ENCODE measurements around the gene CRK.
A peak's percentile ranks its signal among the peaks of the same experiment; 100 is the strongest.

The CRK gene

GRCh38 chr17:1490643-1491442 lies 34.8 kb upstream of the CRK start:
- peak overlapping the region; percentile 94 to 99 (median 99) for H3K4me2 ChIP-seq
- peak overlapping the region; percentile 50 to 81 (median 70); a peak in 21 of 22 replicates for H3K27ac ChIP-seq
- peak overlapping the region; percentile 73 to 83 (median 80) for H3K9ac ChIP-seq
- H3K36me3 ChIP-seq, result peaks cover 0 to 13% (median 5%) of the 10 kb centered on the region in 11 experiments; a peak in 10 of 22 replicates
- H3K4me3 ChIP-seq, result peak overlapping the region; percentile 68 to 85 (median 74)
- peaks cover 0 to 26% (median 11%) of the 10 kb centered on the region in 11 experiments; a peak in 13 of 22 replicates for H3K27me3 ChIP-seq
- peaks cover 0 to 56% (median 33%) of the 10 kb centered on the region in 11 experiments; a peak in 17 of 22 replicates for H4K20me1 ChIP-seq
- peaks cover 65 to 77% (median 75%) of the 10 kb centered on the region in 10 experiments for H3K4me1 ChIP-seq
- no peaks in the 10 kb centered on the region for H3K9me3 ChIP-seq (replicated peaks in 1 of 11)
- TF ChIP-seq Cebpa-rat (IDR thresholded peaks at IDR 0.05), result no peak

- peaks cover 0 to 56% (median 31%) of the 10 kb centered on the region in 11 experiments; a peak in 18 of 22 replicates for H4K20me1 ChIP-seq
- TF ChIP-seq Cebpa-rat (IDR thresholded peaks at IDR 0.05), result no peak
- H3K27ac ChIP-seq, result peak overlapping the region in 1 of 11 experiments; percentile 83; a peak in 2 of 22 replicates
- H3K27me3 ChIP-seq, result peaks cover 0 to 26% (median 11%) of the 10 kb centered on the region in 11 experiments; a peak in 13 of 22 replicates
- H3K9me3 ChIP-seq (replicated peaks in 1 of 11), result no peaks in the 10 kb centered on the region
- peak overlapping the region; percentile 90 to 99 (median 98) for H3K4me2 ChIP-seq
- peaks cover 59 to 91% (median 86%) of the 10 kb centered on the region in 10 experiments for H3K4me1 ChIP-seq
- peak overlapping the region in 6 of 10 experiments; percentile 62 to 80 (median 68); a peak in 10 of 20 replicates for H3K4me3 ChIP-seq
- H3K9ac ChIP-seq, result peak overlapping the region in 7 of 11 experiments; percentile 83 to 91 (median 83); a peak in 7 of 22 replicates
- peaks cover 0 to 5% (median 0%) of the 10 kb centered on the region in 11 experiments; a peak in 1 of 22 replicates for H3K36me3 ChIP-seq
These were observed 32.8 kb upstream of the CRK start for GRCh38 chr17:1488826-1489270.

- H3K9ac ChIP-seq, result peak overlapping the region; percentile 68 to 91 (median 83); a peak in 21 of 22 replicates
- peak overlapping the region; percentile 43 to 91 (median 82); a peak in 21 of 22 replicates for H3K27ac ChIP-seq
- peaks cover 0 to 52% (median 32%) of the 10 kb centered on the region in 11 experiments; a peak in 18 of 22 replicates for H4K20me1 ChIP-seq
- peak overlapping the region; percentile 60 to 80 (median 68) for H3K4me3 ChIP-seq
- peaks cover 0 to 26% (median 11%) of the 10 kb centered on the region in 11 experiments; a peak in 13 of 22 replicates for H3K27me3 ChIP-seq
- TF ChIP-seq Cebpa-rat (IDR thresholded peaks at IDR 0.05), result no peak
- no peaks in the 10 kb centered on the region for H3K9me3 ChIP-seq (replicated peaks in 1 of 11)
- H3K4me1 ChIP-seq, result peaks cover 52 to 89% (median 81%) of the 10 kb centered on the region in 10 experiments
- H3K4me2 ChIP-seq, result peak overlapping the region; percentile 90 to 99 (median 98)
- peaks cover 0 to 11% (median 0%) of the 10 kb centered on the region in 11 experiments; a peak in 6 of 22 replicates for H3K36me3 ChIP-seq
These were observed 32.1 kb upstream of the CRK start for GRCh38 chr17:1487939-1488825.

GRCh38 chr17:1486802-1487695 lies 31.0 kb upstream of the CRK start:
- H3K4me3 ChIP-seq, result peak overlapping the region; percentile 62 to 80 (median 68)
- H3K27ac ChIP-seq, result peak overlapping the region; percentile 73 to 91 (median 84); a peak in 21 of 22 replicates
- H4K20me1 ChIP-seq, result peaks cover 0 to 43% (median 20%) of the 10 kb centered on the region in 11 experiments; a peak in 19 of 22 replicates
- TF ChIP-seq Cebpa-rat (IDR thresholded peaks at IDR 0.05), result no peak
- H3K9me3 ChIP-seq (replicated peaks in 1 of 11), result no peaks in the 10 kb centered on the region
- H3K36me3 ChIP-seq, result peaks cover 0 to 19% (median 0%) of the 10 kb centered on the region in 11 experiments; a peak in 10 of 22 replicates
- peaks cover 0 to 17% (median 4%) of the 10 kb centered on the region in 11 experiments; a peak in 11 of 22 replicates for H3K27me3 ChIP-seq
- H3K9ac ChIP-seq, result peak overlapping the region; percentile 68 to 91 (median 83)
- peaks cover 41 to 78% (median 69%) of the 10 kb centered on the region in 10 experiments for H3K4me1 ChIP-seq
- H3K4me2 ChIP-seq, result peak overlapping the region; percentile 90 to 99 (median 98)

- H3K27ac ChIP-seq, result peak overlapping the region; percentile 73 to 91 (median 84)
- H3K4me2 ChIP-seq, result peak overlapping the region; percentile 93 to 99 (median 99)
- peaks cover 5 to 56% (median 26%) of the 10 kb centered on the region in 11 experiments; a peak in 19 of 22 replicates for H4K20me1 ChIP-seq
- H3K9ac ChIP-seq, result peak overlapping the region; percentile 73 to 91 (median 83)
- peaks cover 0 to 13% (median 0%) of the 10 kb centered on the region in 11 experiments; a peak in 7 of 22 replicates for H3K27me3 ChIP-seq
- peaks cover 38 to 70% (median 61%) of the 10 kb centered on the region in 10 experiments for H3K4me1 ChIP-seq
- peak overlapping the region; percentile 62 to 80 (median 69) for H3K4me3 ChIP-seq
- TF ChIP-seq Cebpa-rat (IDR thresholded peaks at IDR 0.05), result no peak
- H3K9me3 ChIP-seq (replicated peaks in 1 of 11), result no peaks in the 10 kb centered on the region
- H3K36me3 ChIP-seq, result peaks cover 0 to 33% (median 9%) of the 10 kb centered on the region in 11 experiments; a peak in 16 of 22 replicates
These were observed 29.7 kb upstream of the CRK start for GRCh38 chr17:1485423-1486376.

GRCh38 chr17:1484676-1485422 lies 28.8 kb upstream of the CRK start:
- Histone ChIP-seq H3K4me1 (peaks cover 30 to 62% (median 53%) of the 10 kb centered on the region in 10 experiments), H3K27ac (peak overlapping the region; percentile 16 to 91 (median 75); a peak in 21 of 22 replicates)

More at GRCh38 chr17:1484676-1485422, 28.8 kb upstream of the CRK start:
- peaks cover 0 to 13% (median 0%) of the 10 kb centered on the region in 11 experiments; a peak in 7 of 22 replicates for H3K27me3 ChIP-seq
- H3K9ac ChIP-seq, result peak overlapping the region; percentile 73 to 89 (median 81)
- H3K36me3 ChIP-seq, result peaks cover 0 to 41% (median 16%) of the 10 kb centered on the region in 11 experiments; a peak in 16 of 22 replicates
- peak overlapping the region; percentile 60 to 80 (median 69) for H3K4me3 ChIP-seq
- H3K4me2 ChIP-seq, result peak overlapping the region; percentile 83 to 99 (median 94)
- H4K20me1 ChIP-seq, result peaks cover 9 to 57% (median 26%) of the 10 kb centered on the region in 11 experiments; a peak in 19 of 22 replicates
- no peak for TF ChIP-seq Cebpa-rat (IDR thresholded peaks at IDR 0.05)
- no peaks in the 10 kb centered on the region for H3K9me3 ChIP-seq (replicated peaks in 1 of 11)
